NCI-H526 treated with DMSO at 0.1 percent for 48 hours (cell line): ENCODE results near the gene ANKRD52.

ENCODE experiments used
- DNase-seq: peaks from one replicate; lab custom pipeline; 2025; lab: John Stamatoyannopoulos, UW

ANKRD52 gene

GRCh38 chr12:56241424-56242303 lies 16.5 kb downstream of the ANKRD52 start:
- DNase-seq = no peak

GRCh38 chr12:56237552-56237951 lies 20.6 kb downstream of the ANKRD52 start:
- no peak for DNase-seq

- no peak for DNase-seq
Measured at GRCh38 chr12:56236985-56237384, 21.2 kb downstream of the ANKRD52 start.

- DNase-seq = no peak
Measured at GRCh38 chr12:56236091-56236490, 22.1 kb downstream of the ANKRD52 start.

GRCh38 chr12:56234746-56235436 lies 23.3 kb downstream of the ANKRD52 start:
- DNase-seq = no peak

- no peak for DNase-seq
Measured at GRCh38 chr12:56231184-56231582, 27.0 kb downstream of the ANKRD52 start.

- no peak for DNase-seq
Measured at GRCh38 chr12:56230432-56231183, 27.6 kb downstream of the ANKRD52 start.

- no peak for DNase-seq
Measured at GRCh38 chr12:56229916-56230431, 28.2 kb downstream of the ANKRD52 start, which contains the start of gene SLC39A5. Gene SLC39A5, plus strand, starts transcription at chr12:56230051. Its CDS starts 1,224 bp downstream, at chr12:56231275.

GRCh38 chr12:56229082-56229481 lies 29.1 kb downstream of the ANKRD52 start:
- DNase-seq = no peak

- no peak for DNase-seq
Measured at GRCh38 chr12:56224954-56225353, 33.2 kb downstream of the ANKRD52 start.

- DNase-seq = peak; percentile 95
Measured at GRCh38 chr12:56224102-56224701, 34.0 kb downstream of the ANKRD52 start, which contains the start of gene NABP2. Gene NABP2, plus strand, starts transcription at chr12:56224342. Its CDS starts 515 bp downstream, at chr12:56224857.

- DNase-seq = no peak
Measured at GRCh38 chr12:56223571-56224101, 34.5 kb downstream of the ANKRD52 start.

GRCh38 chr12:56222531-56222895 lies 35.7 kb downstream of the ANKRD52 start:
- DNase-seq = no peak

- DNase-seq = peak; percentile 92
Measured at GRCh38 chr12:56221757-56222530, 36.2 kb downstream of the ANKRD52 start, which contains the start of gene RNF41. Gene RNF41, minus strand, starts transcription at chr12:56221922. Its CDS starts 7,875 bp downstream, at chr12:56214047.

- DNase-seq = no peak
Measured at GRCh38 chr12:56221232-56221756, 36.9 kb downstream of the ANKRD52 start.

GRCh38 chr12:56220611-56221231 lies 37.5 kb downstream of the ANKRD52 start:
- DNase-seq = no peak

- DNase-seq = no peak
Measured at GRCh38 chr12:56219840-56220239, 38.3 kb downstream of the ANKRD52 start.

- DNase-seq = no peak
Measured at GRCh38 chr12:56216461-56216860, 41.7 kb downstream of the ANKRD52 start.

- DNase-seq = no peak
Measured at GRCh38 chr12:56213878-56214277, 44.3 kb downstream of the ANKRD52 start.

GRCh38 chr12:56212361-56212760 lies 45.8 kb downstream of the ANKRD52 start:
- DNase-seq = no peak
